Astrocyte of the cerebellum (primary cell): ENCODE data around the gene B4GALT6.

Source experiments
- DNase-seq: peaks from one replicate; pipeline ENCODE4 v3.0.0-alpha.2; 2011; ENCODE audit warnings: low read depth
- H3K4me3 ChIP-seq: 2 replicates; pipeline ENCODE4 v1.5.1; 2011; ENCODE audit warnings: mild to moderate bottlenecking, low read depth, low read length, moderate library complexity
- in situ Hi-C: cut with HindIII; loops from 2 replicates; pipeline ENCODE4 v1.10.0; 2017; ENCODE audit warnings: low sequenced_read_pairs
- TF ChIP-seq, protein P1 (sequence below): IDR thresholded peaks from 2 replicates; pipeline ENCODE4 v1.5.1; 2012; ENCODE audit warnings: low read length, low read depth, moderate library complexity, mild to moderate bottlenecking; ENCODE audit errors: missing control alignments

Gene B4GALT6

DNA sequence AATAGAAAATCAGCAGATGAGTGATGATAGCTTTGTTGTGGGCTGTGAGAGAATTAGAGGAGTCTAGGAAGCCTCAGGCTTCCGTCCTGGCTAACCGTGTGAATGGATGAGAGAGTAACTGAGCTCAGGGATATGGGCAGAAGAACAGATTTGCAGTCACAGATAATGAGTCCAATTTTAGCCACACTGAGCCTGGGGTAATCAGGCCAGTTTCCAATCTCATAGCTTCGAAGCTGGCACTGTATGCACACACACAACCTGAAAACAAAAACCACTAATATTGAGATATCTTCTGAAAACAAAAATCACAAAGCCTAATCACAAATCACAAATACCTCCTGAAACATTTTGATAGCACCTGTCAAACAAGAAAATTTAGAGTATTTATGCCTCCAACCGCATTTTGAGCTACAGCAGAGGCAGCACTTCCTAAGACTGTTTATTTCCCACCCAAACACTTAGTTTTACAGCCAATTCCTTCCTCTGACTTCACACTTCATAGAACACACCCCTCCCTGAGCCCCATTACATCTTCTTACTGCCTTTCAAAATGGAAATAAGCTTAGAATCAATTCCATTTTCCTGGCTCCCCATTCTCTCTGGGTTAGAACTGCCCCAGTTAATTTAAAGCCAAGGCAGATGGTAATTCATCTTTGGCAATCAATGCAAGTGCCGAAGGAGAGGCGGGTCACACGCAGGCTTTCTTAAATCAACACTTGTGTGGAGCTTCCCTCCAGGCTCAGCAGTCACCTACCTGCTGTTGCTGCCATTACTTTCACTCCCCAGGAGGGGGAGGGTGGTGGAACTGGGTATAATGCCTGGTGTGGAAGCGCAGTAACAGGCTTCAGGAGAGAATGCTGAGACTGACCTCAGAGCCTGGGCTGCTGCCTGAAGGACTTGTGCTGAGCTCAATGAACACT, 73.8 kb downstream of the B4GALT6 start:
- no peak for DNase-seq
- H3K4me3 ChIP-seq, result no peak overlapping the region
- TF ChIP-seq, protein P1, sequence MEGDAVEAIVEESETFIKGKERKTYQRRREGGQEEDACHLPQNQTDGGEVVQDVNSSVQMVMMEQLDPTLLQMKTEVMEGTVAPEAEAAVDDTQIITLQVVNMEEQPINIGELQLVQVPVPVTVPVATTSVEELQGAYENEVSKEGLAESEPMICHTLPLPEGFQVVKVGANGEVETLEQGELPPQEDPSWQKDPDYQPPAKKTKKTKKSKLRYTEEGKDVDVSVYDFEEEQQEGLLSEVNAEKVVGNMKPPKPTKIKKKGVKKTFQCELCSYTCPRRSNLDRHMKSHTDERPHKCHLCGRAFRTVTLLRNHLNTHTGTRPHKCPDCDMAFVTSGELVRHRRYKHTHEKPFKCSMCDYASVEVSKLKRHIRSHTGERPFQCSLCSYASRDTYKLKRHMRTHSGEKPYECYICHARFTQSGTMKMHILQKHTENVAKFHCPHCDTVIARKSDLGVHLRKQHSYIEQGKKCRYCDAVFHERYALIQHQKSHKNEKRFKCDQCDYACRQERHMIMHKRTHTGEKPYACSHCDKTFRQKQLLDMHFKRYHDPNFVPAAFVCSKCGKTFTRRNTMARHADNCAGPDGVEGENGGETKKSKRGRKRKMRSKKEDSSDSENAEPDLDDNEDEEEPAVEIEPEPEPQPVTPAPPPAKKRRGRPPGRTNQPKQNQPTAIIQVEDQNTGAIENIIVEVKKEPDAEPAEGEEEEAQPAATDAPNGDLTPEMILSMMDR, result peak; percentile 28
- in situ Hi-C loops, result loop anchor here (5.0 kb wide), 1 partner anchor 33 kb away; no protein-coding TSS in a partner anchor

GRCh38 chr18:31609886-31610285, 74.5 kb downstream of the B4GALT6 start:
- TF ChIP-seq, protein P1, result no peak
- DNase-seq, result no peak
- no peak overlapping the region for H3K4me3 ChIP-seq
- in situ Hi-C loops, result loop anchor here (5.0 kb wide), 1 partner anchor 33 kb away; no protein-coding TSS in a partner anchor

DNA sequence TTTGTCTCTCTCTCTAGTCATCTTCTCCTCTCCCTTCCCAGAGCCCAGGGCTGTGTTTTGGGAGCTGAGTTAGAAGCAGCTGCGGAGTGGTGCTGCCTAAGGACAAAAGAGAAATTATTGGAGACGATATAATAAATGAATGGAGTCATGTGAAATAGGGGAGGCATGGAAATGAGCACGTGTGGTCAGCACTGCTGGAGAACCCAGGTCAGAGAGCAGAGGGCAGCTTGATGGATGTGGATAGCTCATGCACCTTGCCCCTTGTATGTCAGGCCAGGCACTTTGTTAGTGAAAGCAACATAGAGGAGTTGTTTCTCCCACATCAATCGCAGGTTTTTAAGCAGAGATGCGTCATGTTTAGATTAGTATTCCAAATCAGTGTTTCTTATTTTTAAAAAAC, 77.0 kb downstream of the B4GALT6 start:
- in situ Hi-C loops, result no loop called here
- no peak overlapping the region for H3K4me3 ChIP-seq
- TF ChIP-seq, protein P1, result no peak

DNA sequence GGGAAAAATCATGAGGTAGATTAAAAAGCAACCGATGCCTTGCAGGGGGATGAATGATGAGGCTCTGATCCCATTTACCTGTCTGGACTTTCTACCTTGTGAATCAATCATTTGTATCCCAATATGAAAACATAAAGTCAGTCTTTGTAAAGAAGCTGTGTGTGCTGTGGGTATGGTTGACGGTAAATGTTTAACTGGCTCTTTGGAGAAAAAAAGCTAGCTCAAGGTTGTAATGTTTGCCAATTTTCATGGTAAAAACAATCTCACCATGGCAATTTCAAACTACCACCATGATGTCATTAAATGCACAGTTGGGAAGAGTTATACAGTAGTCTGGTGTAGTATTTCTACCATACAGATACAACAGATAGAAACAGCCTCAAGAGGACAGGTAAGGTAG, 78.1 kb downstream of the B4GALT6 start:
- in situ Hi-C loops, result no loop called here
- H3K4me3 ChIP-seq, result no peak overlapping the region
- DNase-seq, result no peak
- TF ChIP-seq, protein P1, result no peak

More for the DNA sequence above, 77.0 kb downstream of the B4GALT6 start:
- DNase-seq, result no peak

GRCh38 chr18:31603315-31603714, 81.1 kb downstream of the B4GALT6 start:
- TF ChIP-seq, protein P1, result no peak
- in situ Hi-C loops, result no loop called here
- H3K4me3 ChIP-seq, result no peak overlapping the region
- no peak for DNase-seq

- H3K4me3 ChIP-seq, result no peak overlapping the region
- no peak for DNase-seq
- TF ChIP-seq, protein P1, result no peak
- in situ Hi-C loops, result no loop called here
These were observed 86.2 kb downstream of the B4GALT6 start for GRCh38 chr18:31598021-31598805.
